Stimulated activated CD4-positive, alpha-beta T cell treated with anti-CD3 and anti-CD28 coated beads, Interleukin-15, amount 100 ng/mL, for 1 hour (primary cell): ENCODE results near the gene CPVL.

Experiments used
- DNase-seq, 2 donors: peaks; one replicate each; pipeline ENCODE4 v3.0.0-alpha.2; 2020; ENCODE audit warnings: low read depth in 1 of 2, low spot score in 1 of 2

The CPVL gene

GRCh38 chr7:28980451-28981160 is 165.7 kb downstream of the CPVL start:
- DNase-seq, result no peak

GRCh38 chr7:28979776-28980175 is 166.6 kb downstream of the CPVL start:
- DNase-seq, result no peak

GRCh38 chr7:28977881-28978280 is 168.5 kb downstream of the CPVL start:
- DNase-seq, result no peak

- no peak for DNase-seq
These were observed 170.3 kb downstream of the CPVL start for GRCh38 chr7:28976022-28976421.

- DNase-seq, result no peak
These were observed 172.7 kb downstream of the CPVL start for GRCh38 chr7:28973591-28973990.

GRCh38 chr7:28964056-28964455 is 182.3 kb downstream of the CPVL start:
- DNase-seq, result no peak

- DNase-seq, result no peak
These were observed 184.4 kb downstream of the CPVL start for GRCh38 chr7:28961972-28962371.

- no peak for DNase-seq
These were observed 186.1 kb downstream of the CPVL start for GRCh38 chr7:28960071-28960840.

- DNase-seq, result no peak
These were observed 187.4 kb downstream of the CPVL start for GRCh38 chr7:28958980-28959347.

GRCh38 chr7:28958235-28958979 is 187.9 kb downstream of the CPVL start, which contains the start of gene TRIL:
Gene TRIL (minus strand): TSS chr7:28958330. CDS start chr7:28958046, 284 bp downstream.
- DNase-seq, result no peak

GRCh38 chr7:28957751-28958234 is 188.5 kb downstream of the CPVL start:
- DNase-seq, result no peak

- no peak for DNase-seq
These were observed 189.1 kb downstream of the CPVL start for GRCh38 chr7:28957064-28957750.

GRCh38 chr7:28956608-28957063 is 189.7 kb downstream of the CPVL start:
- no peak for DNase-seq

GRCh38 chr7:28955718-28956607 is 190.4 kb downstream of the CPVL start:
- no peak for DNase-seq

- no peak for DNase-seq
These were observed 191.0 kb downstream of the CPVL start for GRCh38 chr7:28955356-28955717.

- DNase-seq, result no peak
These were observed 191.4 kb downstream of the CPVL start for GRCh38 chr7:28954946-28955345.

- DNase-seq, result no peak
These were observed 191.9 kb downstream of the CPVL start for GRCh38 chr7:28954471-28954870.

- DNase-seq, result no peak
These were observed 192.7 kb downstream of the CPVL start for GRCh38 chr7:28953633-28954032.
